Breast epithelium (tissue), 4 donors: Measurements from ENCODE around the gene SPACA7. TPM values are rescaled to one million over a fixed set of nuclear protein-coding genes. Genes with fewer than 3 reads are reported as not detected.

Experiments used
- DNase-seq, 2 donors: peaks; one replicate each; pipeline ENCODE4 v3.0.0-alpha.2; 2019; ENCODE audit warnings: low spot score in 2 of 2
- H3K27ac ChIP-seq, 2 donors: fragments of 200-600 bp; sonication (generic) in 1 of 2; one replicate each; pipeline ENCODE4 v1.5.1; 2016 to 2019; ENCODE audit warnings: mild to moderate bottlenecking in 1 of 2
- H3K27me3 ChIP-seq, 2 donors: fragments of 200-600 bp; sonication (generic) in 1 of 2; one replicate each; pipeline versions ENCODE4 v1.5.1 to v1.6.0; 2017 to 2019; ENCODE audit warnings: control low read depth in 1 of 2, mild to moderate bottlenecking in 1 of 2
- H3K36me3 ChIP-seq: fragments of 200-600 bp; one replicate; pipeline ENCODE4 v1.5.1; 2019
- H3K4me1 ChIP-seq, 2 donors: fragments of 200-600 bp; sonication (generic); one replicate each; pipeline ENCODE4 v1.5.1; 2016 to 2019; ENCODE audit warnings: control low read depth in 1 of 2
- H3K4me3 ChIP-seq, 3 donors: fragments of 200-600 bp; sonication (generic); 1 replicate in 2 of 3; 2 replicates in 1 of 3; pipeline ENCODE4 v1.5.1; 2016 to 2019; ENCODE audit warnings: mild to moderate bottlenecking in 3 of 3, moderate library complexity in 2 of 3
- H3K9me3 ChIP-seq, 2 donors: fragments of 200-600 bp; sonication (generic) in 1 of 2; one replicate each; pipeline ENCODE4 v1.5.1; 2016 to 2019; ENCODE audit warnings: control low read depth in 1 of 2
- POLR2A ChIP-seq: fragments of 450-650 bp; IDR thresholded peaks from one replicate; pipeline ENCODE4 v1.6.1; 2016; ENCODE audit warnings: antibody characterized with exemption, mild to moderate bottlenecking, moderate library complexity
- POLR2AphosphoS5 ChIP-seq, 3 donors: sonication (generic); formaldehyde crosslinking; IDR thresholded peaks; one replicate each; pipeline ENCODE4 v1.6.1; 2017; ENCODE audit warnings: antibody characterized with exemption in 3 of 3
- intact Hi-C: fragments of 100-400 bp; cut with DNase I; formaldehyde crosslinking; loops from one replicate; pipeline ENCODE4 v1.15.1; 2023; ENCODE audit warnings: low total_unique reads
- total RNA-seq, 3 donors: library from RNA; depleted of rRNA; stranded (reverse); fragments of >200 nt; gene quantifications; one replicate each; pipeline ENCODE4 v1.1.0, GENCODE V29; 2016
- TF ChIP-seq, protein P1 (sequence below), 3 donors: fragments of 450-650 bp; IDR thresholded peaks; one replicate each; pipeline ENCODE4 v1.5.1; 2016 to 2017; ENCODE audit warnings: antibody characterized with exemption in 3 of 3, mild to moderate bottlenecking in 3 of 3, moderate library complexity in 3 of 3

Gene SPACA7
- total RNA-seq, 3 donors from 2014 or later: not detected

GRCh38 chr13:112481458-112481857 is 105.3 kb downstream of the SPACA7 start:
- H3K36me3 ChIP-seq: no peaks in the 10 kb centered on the region
- no peak overlapping the region for H3K27ac ChIP-seq
- TF ChIP-seq, protein P1, sequence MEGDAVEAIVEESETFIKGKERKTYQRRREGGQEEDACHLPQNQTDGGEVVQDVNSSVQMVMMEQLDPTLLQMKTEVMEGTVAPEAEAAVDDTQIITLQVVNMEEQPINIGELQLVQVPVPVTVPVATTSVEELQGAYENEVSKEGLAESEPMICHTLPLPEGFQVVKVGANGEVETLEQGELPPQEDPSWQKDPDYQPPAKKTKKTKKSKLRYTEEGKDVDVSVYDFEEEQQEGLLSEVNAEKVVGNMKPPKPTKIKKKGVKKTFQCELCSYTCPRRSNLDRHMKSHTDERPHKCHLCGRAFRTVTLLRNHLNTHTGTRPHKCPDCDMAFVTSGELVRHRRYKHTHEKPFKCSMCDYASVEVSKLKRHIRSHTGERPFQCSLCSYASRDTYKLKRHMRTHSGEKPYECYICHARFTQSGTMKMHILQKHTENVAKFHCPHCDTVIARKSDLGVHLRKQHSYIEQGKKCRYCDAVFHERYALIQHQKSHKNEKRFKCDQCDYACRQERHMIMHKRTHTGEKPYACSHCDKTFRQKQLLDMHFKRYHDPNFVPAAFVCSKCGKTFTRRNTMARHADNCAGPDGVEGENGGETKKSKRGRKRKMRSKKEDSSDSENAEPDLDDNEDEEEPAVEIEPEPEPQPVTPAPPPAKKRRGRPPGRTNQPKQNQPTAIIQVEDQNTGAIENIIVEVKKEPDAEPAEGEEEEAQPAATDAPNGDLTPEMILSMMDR (IDR thresholded peaks at IDR 0.05): no peak
- TF ChIP-seq POLR2AphosphoS5 (IDR thresholded peaks at IDR 0.05) (no peak), POLR2A (no peak)
- DNase-seq: no peak
- H3K4me3 ChIP-seq: no peak overlapping the region
- peaks cover 3 to 22% of the 10 kb centered on the region in 2 donors for H3K9me3 ChIP-seq
- no peaks in the 10 kb centered on the region for H3K4me1 ChIP-seq
- H3K27me3 ChIP-seq: no peaks in the 10 kb centered on the region
- intact Hi-C loops: no loop called here

GRCh38 chr13:112483299-112483698 is 107.1 kb downstream of the SPACA7 start:
- intact Hi-C loops: no loop called here
- H3K27ac ChIP-seq: no peak overlapping the region
- H3K36me3 ChIP-seq: no peaks in the 10 kb centered on the region

More at GRCh38 chr13:112483299-112483698, 107.1 kb downstream of the SPACA7 start:
- H3K9me3 ChIP-seq: peaks cover 3 to 22% of the 10 kb centered on the region in 2 donors
- no peaks in the 10 kb centered on the region for H3K27me3 ChIP-seq
- DNase-seq: no peak
- H3K4me1 ChIP-seq: no peaks in the 10 kb centered on the region
- TF ChIP-seq, protein P1 (IDR thresholded peaks at IDR 0.05): no peak
- no peak overlapping the region for H3K4me3 ChIP-seq

Other genes starting within 250 kb of the SPACA7 start
- 10 to 100 TPM; 32.0 to 34.5 (median 32.1) TPM for gene TUBGCP3, start 211.8 kb downstream of the SPACA7 start, total RNA-seq